ENCODE results near the gene MZB1. TPM values are rescaled to one million over a fixed set of nuclear protein-coding genes. Genes with fewer than 3 reads are reported as not detected.
"Not testable (repeated sequence)": the region's sequence is repeated elsewhere in the genome, so short reads cannot be mapped to it uniquely, and the experiment has no call there.

MZB1 gene
- polyA plus RNA-seq, 1 donor from 2014 or later: not detected

GRCh38 chr5:139388198-139388821 lies 1.4 kb downstream of the MZB1 start:
- no peaks in the 10 kb centered on the region for H3K9me2 ChIP-seq (ENCODE audit: insufficient read depth, low read length)
- H3F3A ChIP-seq (ENCODE audit: insufficient read depth, low read length, poor library complexity, severe bottlenecking): no peaks in the 10 kb centered on the region
- no peak overlapping the region for H3K9ac ChIP-seq (ENCODE audit: low read length)
- H3K79me2 ChIP-seq (replicated peaks; ENCODE audit: insufficient read depth, low read length): no peaks in the 10 kb centered on the region
- H3K27me3 ChIP-seq (ENCODE audit: insufficient read depth, low read depth, low read length): peaks cover 23% of the 10 kb centered on the region
- no peaks in the 10 kb centered on the region for H3K36me3 ChIP-seq (ENCODE audit: insufficient read depth, low read length)
- no peak overlapping the region for H3K4me2 ChIP-seq (ENCODE audit: low read length)
- no peak overlapping the region for H2AFZ ChIP-seq (ENCODE audit: low read depth, low read length)
- H3K9me3 ChIP-seq (ENCODE audit: low read length): no peaks in the 10 kb centered on the region
- TF ChIP-seq EZH2 (IDR thresholded peaks at IDR 0.05; ENCODE audit: borderline replicate concordance, insufficient read depth, low read length, poor library complexity, severe bottlenecking) (no peak), TAF1 (IDR thresholded peaks at IDR 0.05; ENCODE audit: low read depth) (no peak), REST (IDR thresholded peaks at IDR 0.05; ENCODE audit: borderline replicate concordance) (no peak), MXI1 (conservative IDR thresholded peaks at IDR 0.05; ENCODE audit: poor library complexity, severe bottlenecking) (no peak), EP300 (conservative IDR thresholded peaks at IDR 0.05; ENCODE audit: poor library complexity, severe bottlenecking) (no peak), CTCF (IDR thresholded peaks at IDR 0.05; ENCODE audit: poor library complexity, severe bottlenecking) (no peak), POLR2AphosphoS5 (IDR thresholded peaks at IDR 0.05) (no peak), SMC3 (conservative IDR thresholded peaks at IDR 0.05; ENCODE audit: poor library complexity) (no peak), RAD21 (conservative IDR thresholded peaks at IDR 0.05) (no peak)
- H4K20me1 ChIP-seq (ENCODE audit: insufficient read depth): no peaks in the 10 kb centered on the region
- H3K27ac ChIP-seq (ENCODE audit: low read length): no peak overlapping the region
- H3K4me3 ChIP-seq (ENCODE audit: low read length): no peak overlapping the region

- Histone ChIP-seq H2AFZ (ENCODE audit: low read depth, low read length) (no peak overlapping the region), H3K4me3 (ENCODE audit: low read length) (no peak overlapping the region), H3K27me3 (ENCODE audit: insufficient read depth, low read depth, low read length) (peaks cover 16% of the 10 kb centered on the region), H3K27ac (ENCODE audit: low read length) (no peak overlapping the region), H3K9me2 (ENCODE audit: insufficient read depth, low read length) (no peaks in the 10 kb centered on the region), H4K20me1 (ENCODE audit: insufficient read depth) (no peaks in the 10 kb centered on the region), H3K79me2 (replicated peaks; ENCODE audit: insufficient read depth, low read length) (no peaks in the 10 kb centered on the region), H3K36me3 (ENCODE audit: insufficient read depth, low read length) (no peaks in the 10 kb centered on the region), H3F3A (ENCODE audit: insufficient read depth, low read length, poor library complexity, severe bottlenecking) (no peaks in the 10 kb centered on the region), H3K4me2 (ENCODE audit: low read length) (no peak overlapping the region), H3K9me3 (ENCODE audit: low read length) (no peaks in the 10 kb centered on the region), H3K9ac (ENCODE audit: low read length) (no peak overlapping the region)
- no peak for TF ChIP-seq MXI1 (conservative IDR thresholded peaks at IDR 0.05; ENCODE audit: poor library complexity, severe bottlenecking)
- TF ChIP-seq CTCF (IDR thresholded peaks at IDR 0.05; ENCODE audit: poor library complexity, severe bottlenecking): no peak
Measured at GRCh38 chr5:139387611-139388197, 2.0 kb downstream of the MZB1 start.

- H3K4me2 ChIP-seq (ENCODE audit: low read length); H4K20me1 ChIP-seq (ENCODE audit: insufficient read depth); H3K4me3 ChIP-seq (ENCODE audit: low read length); H3K9me3 ChIP-seq (ENCODE audit: low read length); H3K27me3 ChIP-seq (ENCODE audit: insufficient read depth, low read depth, low read length); H3K9me2 ChIP-seq (ENCODE audit: insufficient read depth, low read length); H3K9ac ChIP-seq (ENCODE audit: low read length); H2AFZ ChIP-seq (ENCODE audit: low read depth, low read length); H3K79me2 ChIP-seq (replicated peaks; ENCODE audit: insufficient read depth, low read length); H3F3A ChIP-seq (ENCODE audit: insufficient read depth, low read length, poor library complexity, severe bottlenecking); H3K36me3 ChIP-seq (ENCODE audit: insufficient read depth, low read length); H3K27ac ChIP-seq (ENCODE audit: low read length): not testable (repeated sequence)
Measured at GRCh38 chr5:139386956-139387355, 2.8 kb downstream of the MZB1 start.

Measured in neural cell (in vitro differentiated cells).